ENCODE measurements around the gene EXD3. TPM values are rescaled to one million over a fixed set of nuclear protein-coding genes. Genes with fewer than 3 reads are reported as not detected.

Gene EXD3
- total and polyA plus RNA-seq, 2 donors: 3.4 to 16.8 TPM

GRCh38 chr9:137298401-137299202, 124.4 kb downstream of the EXD3 start:
- no peak overlapping the region for H3K27ac ChIP-seq (ENCODE audit: low read depth in 1 of 2, low read length in 1 of 2)
- H3K4me3 ChIP-seq (ENCODE audit: low read length in 2 of 2): no peak overlapping the region
- H3K27me3 ChIP-seq (ENCODE audit: control insufficient read depth in 2 of 2, insufficient read depth in 1 of 2, low read length in 1 of 2): peaks cover 87 to 90% of the 10 kb centered on the region in 2 donors
- no peaks in the 10 kb centered on the region for H3K36me3 ChIP-seq (ENCODE audit: control insufficient read depth in 2 of 2, insufficient read depth in 2 of 2, low read length in 1 of 2)
- DNase-seq (ENCODE audit: low read depth in 6 of 9, low spot score in 9 of 9): no peak
- peaks cover 8 to 31% of the 10 kb centered on the region in 2 donors for H3K4me1 ChIP-seq (ENCODE audit: control insufficient read depth in 2 of 2, insufficient read depth in 2 of 2, low read length in 2 of 2)
- peaks cover 3 to 15% of the 10 kb centered on the region in 2 donors for H3K9me3 ChIP-seq (ENCODE audit: control insufficient read depth in 2 of 2, insufficient read depth in 1 of 2, low read length in 1 of 2)
- 92% methylated on average over 24 of the region's 24 CpGs for WGBS

GRCh38 chr9:137297966-137298365, 125.0 kb downstream of the EXD3 start:
- Histone ChIP-seq H3K4me3 (ENCODE audit: low read length in 2 of 2) (no peak overlapping the region), H3K27ac (ENCODE audit: low read depth in 1 of 2, low read length in 1 of 2) (no peak overlapping the region), H3K36me3 (ENCODE audit: control insufficient read depth in 2 of 2, insufficient read depth in 2 of 2, low read length in 1 of 2) (no peaks in the 10 kb centered on the region), H3K4me1 (ENCODE audit: control insufficient read depth in 2 of 2, insufficient read depth in 2 of 2, low read length in 2 of 2) (peaks cover 8 to 24% of the 10 kb centered on the region in 2 donors), H3K27me3 (ENCODE audit: control insufficient read depth in 2 of 2, insufficient read depth in 1 of 2, low read length in 1 of 2) (peaks cover 83 to 87% of the 10 kb centered on the region in 2 donors), H3K9me3 (ENCODE audit: control insufficient read depth in 2 of 2, insufficient read depth in 1 of 2, low read length in 1 of 2) (peaks cover 3 to 15% of the 10 kb centered on the region in 2 donors)
- WGBS: 86% methylated on average over 7 of the region's 7 CpGs
- DNase-seq (ENCODE audit: low read depth in 6 of 9, low spot score in 9 of 9): no peak

GRCh38 chr9:137296670-137297664, 126.0 kb downstream of the EXD3 start:
- Histone ChIP-seq H3K4me1 (ENCODE audit: control insufficient read depth in 2 of 2, insufficient read depth in 2 of 2, low read length in 2 of 2) (peaks cover 8 to 18% of the 10 kb centered on the region in 2 donors), H3K4me3 (ENCODE audit: low read length in 2 of 2) (no peak overlapping the region), H3K27ac (ENCODE audit: low read depth in 1 of 2, low read length in 1 of 2) (no peak overlapping the region), H3K27me3 (ENCODE audit: control insufficient read depth in 2 of 2, insufficient read depth in 1 of 2, low read length in 1 of 2) (peaks cover 76 to 82% of the 10 kb centered on the region in 2 donors), H3K9me3 (ENCODE audit: control insufficient read depth in 2 of 2, insufficient read depth in 1 of 2, low read length in 1 of 2) (peaks cover 3 to 15% of the 10 kb centered on the region in 2 donors), H3K36me3 (ENCODE audit: control insufficient read depth in 2 of 2, insufficient read depth in 2 of 2, low read length in 1 of 2) (no peaks in the 10 kb centered on the region)
- 60% methylated on average over 24 of the region's 24 CpGs for WGBS
- no peak for DNase-seq (ENCODE audit: low read depth in 6 of 9, low spot score in 9 of 9)

- Histone ChIP-seq H3K4me1 (ENCODE audit: control insufficient read depth in 2 of 2, insufficient read depth in 2 of 2, low read length in 2 of 2) (peaks cover 3 to 15% of the 10 kb centered on the region in 2 donors), H3K27ac (ENCODE audit: low read depth in 1 of 2, low read length in 1 of 2) (no peak overlapping the region), H3K36me3 (ENCODE audit: control insufficient read depth in 2 of 2, insufficient read depth in 2 of 2, low read length in 1 of 2) (no peaks in the 10 kb centered on the region), H3K4me3 (ENCODE audit: low read length in 2 of 2) (peak overlapping the region in 1 of 2 donors; percentile 44), H3K27me3 (ENCODE audit: control insufficient read depth in 2 of 2, insufficient read depth in 1 of 2, low read length in 1 of 2) (peaks cover 68 to 76% of the 10 kb centered on the region in 2 donors), H3K9me3 (ENCODE audit: control insufficient read depth in 2 of 2, insufficient read depth in 1 of 2, low read length in 1 of 2) (peaks cover 3 to 15% of the 10 kb centered on the region in 2 donors)
- 22% methylated on average over 78 of the region's 78 CpGs for WGBS
- DNase-seq (ENCODE audit: low read depth in 6 of 9, low spot score in 9 of 9): no peak
These were observed 126.9 kb downstream of the EXD3 start for GRCh38 chr9:137295849-137296669.

GRCh38 chr9:137295238-137295811, 127.6 kb downstream of the EXD3 start:
- peaks cover 60 to 68% of the 10 kb centered on the region in 2 donors for H3K27me3 ChIP-seq (ENCODE audit: control insufficient read depth in 2 of 2, insufficient read depth in 1 of 2, low read length in 1 of 2)
- peaks cover 0 to 15% of the 10 kb centered on the region in 2 donors for H3K4me1 ChIP-seq (ENCODE audit: control insufficient read depth in 2 of 2, insufficient read depth in 2 of 2, low read length in 2 of 2)
- H3K4me3 ChIP-seq (ENCODE audit: low read length in 2 of 2): peak overlapping the region in 1 of 2 donors; percentile 44
- WGBS: 2% methylated on average over 76 of the region's 76 CpGs
- no peaks in the 10 kb centered on the region for H3K36me3 ChIP-seq (ENCODE audit: control insufficient read depth in 2 of 2, insufficient read depth in 2 of 2, low read length in 1 of 2)
- DNase-seq (ENCODE audit: low read depth in 6 of 9, low spot score in 9 of 9): no peak
- peaks cover 3 to 15% of the 10 kb centered on the region in 2 donors for H3K9me3 ChIP-seq (ENCODE audit: control insufficient read depth in 2 of 2, insufficient read depth in 1 of 2, low read length in 1 of 2)
- H3K27ac ChIP-seq (ENCODE audit: low read depth in 1 of 2, low read length in 1 of 2): no peak overlapping the region

- Histone ChIP-seq H3K27ac (ENCODE audit: low read depth in 1 of 2, low read length in 1 of 2) (no peak overlapping the region), H3K4me3 (ENCODE audit: low read length in 2 of 2) (no peak overlapping the region), H3K27me3 (ENCODE audit: control insufficient read depth in 2 of 2, insufficient read depth in 1 of 2, low read length in 1 of 2) (peaks cover 55 to 66% of the 10 kb centered on the region in 2 donors), H3K36me3 (ENCODE audit: control insufficient read depth in 2 of 2, insufficient read depth in 2 of 2, low read length in 1 of 2) (no peaks in the 10 kb centered on the region), H3K4me1 (ENCODE audit: control insufficient read depth in 2 of 2, insufficient read depth in 2 of 2, low read length in 2 of 2) (peaks cover 0 to 11% of the 10 kb centered on the region in 2 donors), H3K9me3 (ENCODE audit: control insufficient read depth in 2 of 2, insufficient read depth in 1 of 2, low read length in 1 of 2) (peaks cover 3 to 15% of the 10 kb centered on the region in 2 donors)
- whole genome bisulfite sequencing: 13% methylated on average over 35 of the region's 35 CpGs
- no peak for DNase-seq (ENCODE audit: low read depth in 6 of 9, low spot score in 9 of 9)
These were observed 128.2 kb downstream of the EXD3 start for GRCh38 chr9:137294681-137295237.

- Histone ChIP-seq H3K9me3 (ENCODE audit: control insufficient read depth in 2 of 2, insufficient read depth in 1 of 2, low read length in 1 of 2) (peaks cover 3 to 15% of the 10 kb centered on the region in 2 donors), H3K27me3 (ENCODE audit: control insufficient read depth in 2 of 2, insufficient read depth in 1 of 2, low read length in 1 of 2) (peaks cover 49 to 61% of the 10 kb centered on the region in 2 donors), H3K27ac (ENCODE audit: low read depth in 1 of 2, low read length in 1 of 2) (no peak overlapping the region), H3K36me3 (ENCODE audit: control insufficient read depth in 2 of 2, insufficient read depth in 2 of 2, low read length in 1 of 2) (no peaks in the 10 kb centered on the region), H3K4me1 (ENCODE audit: control insufficient read depth in 2 of 2, insufficient read depth in 2 of 2, low read length in 2 of 2) (peaks cover 0 to 8% of the 10 kb centered on the region in 2 donors), H3K4me3 (ENCODE audit: low read length in 2 of 2) (no peak overlapping the region)
- 44% methylated on average over 11 of the region's 11 CpGs for WGBS
- no peak for DNase-seq (ENCODE audit: low read depth in 6 of 9, low spot score in 9 of 9)
These were observed 128.8 kb downstream of the EXD3 start for GRCh38 chr9:137294091-137294680.
